ENCODE results near the gene GALNT17.

GRCh38 chr7:71186535-71187057 is 54.7 kb downstream of the GALNT17 start:
- no peak for TF ChIP-seq SUZ12 (IDR thresholded peaks at IDR 0.05; ENCODE audit: extremely low read depth, insufficient read depth, insufficient read length)
- TF ChIP-seq YY1 (IDR thresholded peaks at IDR 0.05; ENCODE audit: insufficient read depth, insufficient read length) = no peak
